ENCODE measurements around the gene BDH2. TPM values are rescaled to one million over a fixed set of nuclear protein-coding genes. Genes with fewer than 3 reads are reported as not detected.

BDH2 gene
- total RNA-seq, 6 donors from 2014 or later = 34.6 to 80.1 (median 56.8) TPM

- WGBS, 2 donors = 2% methylated on average over 28 to 43 of the region's 82 CpGs
- peak; percentile 82 to 92 for ATAC-seq (ENCODE audit: low FRiP score in 2 of 2)
These were observed 23.5 kb downstream of the BDH2 start for GRCh38 chr4:103075894-103076746.

GRCh38 chr4:103075435-103075893 lies 24.2 kb downstream of the BDH2 start:
- no peaks in the 10 kb centered on the region for H3K9me3 ChIP-seq
- H3K4me1 ChIP-seq = peaks cover 5 to 23% (median 11%) of the 10 kb centered on the region in 4 donors
- peak overlapping the region in 2 of 4 donors; percentile 78 to 82 for H3K27ac ChIP-seq
- H3K4me3 ChIP-seq = peak overlapping the region; percentile 29 to 78 (median 66)
- ATAC-seq (ENCODE audit: low FRiP score in 2 of 2) = no peak
- 37 to 39% methylated on average over 4 of the region's 4 CpGs for WGBS, 2 donors
- no peaks in the 10 kb centered on the region for H3K27me3 ChIP-seq
- DNase-seq = no peak
- TF ChIP-seq POLR2A (IDR thresholded peaks at IDR 0.05) = no peak
- no peak for TF ChIP-seq EP300 (IDR thresholded peaks at IDR 0.05)
- peaks cover 0 to under 1% (median 0%) of the 10 kb centered on the region in 4 donors for H3K36me3 ChIP-seq

More at GRCh38 chr4:103075894-103076746, 23.5 kb downstream of the BDH2 start:
- TF ChIP-seq POLR2AphosphoS5 (IDR thresholded peaks at IDR 0.05) = peak; percentile 12 to 29
- peak in 2 of 4 donors; percentile 16 to 37 for TF ChIP-seq POLR2A (IDR thresholded peaks at IDR 0.05)
- TF ChIP-seq EP300 (IDR thresholded peaks at IDR 0.05) = no peak
- TF ChIP-seq CTCF (IDR thresholded peaks at IDR 0.05) = no peak
- H3K9me3 ChIP-seq = no peaks in the 10 kb centered on the region
- peaks cover 5 to 23% (median 11%) of the 10 kb centered on the region in 4 donors for H3K4me1 ChIP-seq
- no peaks in the 10 kb centered on the region for H3K27me3 ChIP-seq
- peak overlapping the region; percentile 29 to 78 (median 66) for H3K4me3 ChIP-seq
- DNase-seq = peak; percentile 41 to 93
- H3K36me3 ChIP-seq = peaks cover 0 to 7% (median under 1%) of the 10 kb centered on the region in 4 donors
- peak overlapping the region; percentile 71 to 83 (median 80) for H3K27ac ChIP-seq

GRCh38 chr4:103074744-103075434 lies 24.7 kb downstream of the BDH2 start:
- TF ChIP-seq POLR2AphosphoS5 (IDR thresholded peaks at IDR 0.05) = no peak

GRCh38 chr4:103073792-103074438 lies 25.7 kb downstream of the BDH2 start:
- TF ChIP-seq POLR2AphosphoS5 (IDR thresholded peaks at IDR 0.05) = no peak
- no peak for TF ChIP-seq CTCF (IDR thresholded peaks at IDR 0.05)
- TF ChIP-seq POLR2A (IDR thresholded peaks at IDR 0.05) = no peak
- TF ChIP-seq EP300 (IDR thresholded peaks at IDR 0.05) = no peak
- Histone ChIP-seq H3K4me1 (peaks cover 5 to 23% (median 11%) of the 10 kb centered on the region in 4 donors), H3K36me3 (no peaks in the 10 kb centered on the region), H3K4me3 (no peak overlapping the region), H3K9me3 (no peaks in the 10 kb centered on the region), H3K27me3 (no peaks in the 10 kb centered on the region), H3K27ac (no peak overlapping the region)
- DNase-seq = no peak
- whole genome bisulfite sequencing, 2 donors = 95 to 100% methylated on average over 2 of the region's 2 CpGs
- ATAC-seq (ENCODE audit: low FRiP score in 2 of 2) = no peak

More at GRCh38 chr4:103074744-103075434, 24.7 kb downstream of the BDH2 start:
- whole genome bisulfite sequencing, 2 donors = 84 to 91% methylated on average over 9 of the region's 9 CpGs
- Histone ChIP-seq H3K27ac (no peak overlapping the region), H3K4me1 (peaks cover 5 to 23% (median 11%) of the 10 kb centered on the region in 4 donors), H3K4me3 (peak overlapping the region in 1 of 4 donors; percentile 59), H3K9me3 (no peaks in the 10 kb centered on the region), H3K36me3 (no peaks in the 10 kb centered on the region), H3K27me3 (no peaks in the 10 kb centered on the region)
- no peak for ATAC-seq (ENCODE audit: low FRiP score in 2 of 2)
- DNase-seq = no peak

- Histone ChIP-seq H3K36me3 (peaks cover 0 to 3% (median 0%) of the 10 kb centered on the region in 4 donors), H3K4me3 (no peak overlapping the region), H3K9me3 (no peaks in the 10 kb centered on the region), H3K4me1 (no peaks in the 10 kb centered on the region), H3K27ac (no peak overlapping the region), H3K27me3 (no peaks in the 10 kb centered on the region)
- no peak for TF ChIP-seq POLR2A (IDR thresholded peaks at IDR 0.05)
- no peak for TF ChIP-seq EP300 (IDR thresholded peaks at IDR 0.05)
- no peak for TF ChIP-seq CTCF (IDR thresholded peaks at IDR 0.05)
- TF ChIP-seq POLR2AphosphoS5 (IDR thresholded peaks at IDR 0.05) = no peak
- DNase-seq (no peak), ATAC-seq (ENCODE audit: low FRiP score in 2 of 2) (no peak)
- 89% methylated on average over 2 of the region's 2 CpGs for WGBS, 2 donors
These were observed 31.6 kb downstream of the BDH2 start for GRCh38 chr4:103067841-103068547.

All from upper lobe of left lung (tissue), 6 donors.